A673 (cell line): Measurements from ENCODE around the gene KRI1.

ENCODE experiments used
- CTCF ChIP-seq: fragments of 300-800, 200-600 bp; sonication (generic); conservative IDR thresholded peaks from 2 replicates; pipeline ENCODE4 v1.5.1; 2017; ENCODE audit warnings: low read depth, mild to moderate bottlenecking, antibody characterized with exemption, low read length, moderate library complexity, mixed read lengths
- EZH2 ChIP-seq: fragments of 200-600 bp; sonication (generic); IDR thresholded peaks from 2 replicates; pipeline ENCODE4 v1.6.1; 2017; ENCODE audit warnings: borderline replicate concordance, low read depth, mild to moderate bottlenecking, mixed read lengths, antibody characterized with exemption, low read length; ENCODE audit not compliant: poor library complexity, severe bottlenecking

GRCh38 chr19:10513223-10513622 is 52.6 kb downstream of the KRI1 start:
- TF ChIP-seq CTCF, result no peak
- TF ChIP-seq EZH2, result peak; percentile 36
